ENCODE results near the gene RNF5. TPM values are rescaled to one million over a fixed set of nuclear protein-coding genes. Genes with fewer than 3 reads are reported as not detected.
"Not testable (repeated sequence)": the region's sequence is repeated elsewhere in the genome, so short reads cannot be mapped to it uniquely, and the experiment has no call there.

RNF5 gene
- total RNA-seq, 1 experiment from 2014 or later, result 82.3 TPM

DNA sequence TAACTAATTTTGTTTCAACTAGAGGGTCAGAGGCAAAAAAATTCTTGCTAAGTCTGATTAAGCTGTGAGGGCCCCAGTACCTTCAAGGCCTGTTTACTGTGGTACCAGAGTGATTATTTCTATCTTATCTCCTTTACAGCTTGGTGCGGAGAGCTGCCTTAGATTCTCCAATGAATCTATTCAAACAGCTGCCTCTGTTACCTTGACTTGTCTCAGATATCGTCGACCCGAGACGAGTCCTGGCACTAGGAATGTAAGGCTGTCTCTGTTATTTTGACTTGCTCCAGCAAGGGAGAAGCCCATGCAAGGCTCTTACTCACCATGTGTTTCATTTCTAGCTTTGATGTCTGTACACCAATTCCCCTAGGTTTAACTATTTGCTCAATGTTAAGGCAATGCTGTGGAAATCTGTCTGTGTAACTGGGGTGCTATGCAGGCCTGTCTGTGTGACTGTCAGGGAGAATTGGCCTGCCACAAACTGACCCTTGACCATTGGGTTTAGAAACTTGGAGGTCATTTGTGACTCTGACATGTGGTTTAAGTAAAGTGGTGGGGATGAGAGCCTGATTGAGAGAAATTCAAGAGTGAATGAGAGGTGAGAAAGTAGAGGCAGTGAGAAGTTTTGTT lies 37.7 kb upstream of the RNF5 start:
- intact Hi-C loops (cut with micrococcal nuclease; ENCODE audit: unreplicated experiment) (no loop called here), in situ Hi-C loops (cut with HindIII; ENCODE audit: low pct_unique_long_range_greater_than_20kb, low sequenced_read_pairs) (no loop called here)
- POLR2A ChIA-PET, result interaction anchor here (0.6 kb wide), 1 partner anchor 1136 kb away, joined by 8 read pairs; no protein-coding TSS in a partner anchor
- no peak overlapping the region for H3K4me3 ChIP-seq (ENCODE audit: low read depth in 2 of 2, low read length in 2 of 2)
- no peaks in the 10 kb centered on the region for H3K36me3 ChIP-seq (ENCODE audit: control insufficient read depth, insufficient read depth, low read length)
- DNase-seq (ENCODE audit: low read depth, low spot score) (no peak), ATAC-seq (no peak)
- H3K4me1 ChIP-seq (ENCODE audit: control insufficient read depth, insufficient read depth, low read length), result no peaks in the 10 kb centered on the region
- H3K9me3 ChIP-seq (ENCODE audit: control insufficient read depth, insufficient read depth, low read depth, low read length), result no peaks in the 10 kb centered on the region
- no peaks in the 10 kb centered on the region for H3K27me3 ChIP-seq (ENCODE audit: control insufficient read depth, insufficient read depth, low read length)
- no peak overlapping the region for H3K27ac ChIP-seq (ENCODE audit: low read length)
- CTCF ChIA-PET, result no interaction called here
- no TSS peak for BruUV-seq (replicated peaks)
- TF ChIP-seq POLR2AphosphoS5 (IDR thresholded peaks at IDR 0.05; ENCODE audit: low read depth, low read length) (no peak), SIN3A (IDR thresholded peaks at IDR 0.05; ENCODE audit: borderline replicate concordance, insufficient read depth, low read depth, low read length) (no peak), TCF7L2 (IDR thresholded peaks at IDR 0.05; ENCODE audit: low read depth, low read length) (no peak)
- TF ChIP-seq, protein P1, sequence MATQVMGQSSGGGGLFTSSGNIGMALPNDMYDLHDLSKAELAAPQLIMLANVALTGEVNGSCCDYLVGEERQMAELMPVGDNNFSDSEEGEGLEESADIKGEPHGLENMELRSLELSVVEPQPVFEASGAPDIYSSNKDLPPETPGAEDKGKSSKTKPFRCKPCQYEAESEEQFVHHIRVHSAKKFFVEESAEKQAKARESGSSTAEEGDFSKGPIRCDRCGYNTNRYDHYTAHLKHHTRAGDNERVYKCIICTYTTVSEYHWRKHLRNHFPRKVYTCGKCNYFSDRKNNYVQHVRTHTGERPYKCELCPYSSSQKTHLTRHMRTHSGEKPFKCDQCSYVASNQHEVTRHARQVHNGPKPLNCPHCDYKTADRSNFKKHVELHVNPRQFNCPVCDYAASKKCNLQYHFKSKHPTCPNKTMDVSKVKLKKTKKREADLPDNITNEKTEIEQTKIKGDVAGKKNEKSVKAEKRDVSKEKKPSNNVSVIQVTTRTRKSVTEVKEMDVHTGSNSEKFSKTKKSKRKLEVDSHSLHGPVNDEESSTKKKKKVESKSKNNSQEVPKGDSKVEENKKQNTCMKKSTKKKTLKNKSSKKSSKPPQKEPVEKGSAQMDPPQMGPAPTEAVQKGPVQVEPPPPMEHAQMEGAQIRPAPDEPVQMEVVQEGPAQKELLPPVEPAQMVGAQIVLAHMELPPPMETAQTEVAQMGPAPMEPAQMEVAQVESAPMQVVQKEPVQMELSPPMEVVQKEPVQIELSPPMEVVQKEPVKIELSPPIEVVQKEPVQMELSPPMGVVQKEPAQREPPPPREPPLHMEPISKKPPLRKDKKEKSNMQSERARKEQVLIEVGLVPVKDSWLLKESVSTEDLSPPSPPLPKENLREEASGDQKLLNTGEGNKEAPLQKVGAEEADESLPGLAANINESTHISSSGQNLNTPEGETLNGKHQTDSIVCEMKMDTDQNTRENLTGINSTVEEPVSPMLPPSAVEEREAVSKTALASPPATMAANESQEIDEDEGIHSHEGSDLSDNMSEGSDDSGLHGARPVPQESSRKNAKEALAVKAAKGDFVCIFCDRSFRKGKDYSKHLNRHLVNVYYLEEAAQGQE (IDR thresholded peaks at IDR 0.05; ENCODE audit: insufficient read depth in 1 of 2, low read depth in 2 of 2, low read length in 1 of 2), result no peak
- TF ChIP-seq, protein P2, sequence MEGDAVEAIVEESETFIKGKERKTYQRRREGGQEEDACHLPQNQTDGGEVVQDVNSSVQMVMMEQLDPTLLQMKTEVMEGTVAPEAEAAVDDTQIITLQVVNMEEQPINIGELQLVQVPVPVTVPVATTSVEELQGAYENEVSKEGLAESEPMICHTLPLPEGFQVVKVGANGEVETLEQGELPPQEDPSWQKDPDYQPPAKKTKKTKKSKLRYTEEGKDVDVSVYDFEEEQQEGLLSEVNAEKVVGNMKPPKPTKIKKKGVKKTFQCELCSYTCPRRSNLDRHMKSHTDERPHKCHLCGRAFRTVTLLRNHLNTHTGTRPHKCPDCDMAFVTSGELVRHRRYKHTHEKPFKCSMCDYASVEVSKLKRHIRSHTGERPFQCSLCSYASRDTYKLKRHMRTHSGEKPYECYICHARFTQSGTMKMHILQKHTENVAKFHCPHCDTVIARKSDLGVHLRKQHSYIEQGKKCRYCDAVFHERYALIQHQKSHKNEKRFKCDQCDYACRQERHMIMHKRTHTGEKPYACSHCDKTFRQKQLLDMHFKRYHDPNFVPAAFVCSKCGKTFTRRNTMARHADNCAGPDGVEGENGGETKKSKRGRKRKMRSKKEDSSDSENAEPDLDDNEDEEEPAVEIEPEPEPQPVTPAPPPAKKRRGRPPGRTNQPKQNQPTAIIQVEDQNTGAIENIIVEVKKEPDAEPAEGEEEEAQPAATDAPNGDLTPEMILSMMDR (IDR thresholded peaks at IDR 0.05), result no peak

DNA sequence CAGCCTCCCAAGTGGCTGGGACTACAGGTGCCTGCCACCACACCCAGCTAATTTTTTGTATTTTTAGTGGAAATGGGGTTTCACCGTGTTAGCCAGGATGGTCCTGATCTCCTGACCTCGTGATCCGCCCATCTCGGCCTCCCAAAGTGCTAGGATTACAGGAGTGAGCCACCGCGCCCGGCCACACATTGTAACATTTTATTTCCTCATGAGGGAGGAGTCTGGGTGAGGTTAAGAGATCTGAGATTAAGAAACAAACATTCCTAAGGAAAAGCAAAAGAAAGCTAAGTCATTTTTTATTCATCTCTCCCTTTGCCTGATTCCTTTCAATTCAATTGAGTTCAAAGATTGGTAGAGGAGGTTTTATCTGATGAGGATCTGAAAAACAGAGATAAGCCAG lies 34.0 kb upstream of the RNF5 start:
- H3K4me1 ChIP-seq (ENCODE audit: control insufficient read depth, insufficient read depth, low read length); H3K4me3 ChIP-seq (ENCODE audit: low read depth in 2 of 2, low read length in 2 of 2); H3K36me3 ChIP-seq (ENCODE audit: control insufficient read depth, insufficient read depth, low read length); DNase-seq (ENCODE audit: low read depth, low spot score); H3K9me3 ChIP-seq (ENCODE audit: control insufficient read depth, insufficient read depth, low read depth, low read length); ATAC-seq; POLR2A ChIA-PET; H3K27me3 ChIP-seq (ENCODE audit: control insufficient read depth, insufficient read depth, low read length); BruUV-seq (replicated peaks); intact Hi-C loops (cut with micrococcal nuclease; ENCODE audit: unreplicated experiment); in situ Hi-C loops (cut with HindIII; ENCODE audit: low pct_unique_long_range_greater_than_20kb, low sequenced_read_pairs); H3K27ac ChIP-seq (ENCODE audit: low read length): not testable (repeated sequence)
- CTCF ChIA-PET, result interaction anchor here (0.6 kb wide), 1 partner anchor 26 kb away, joined by 7 read pairs; no protein-coding TSS in a partner anchor

DNA sequence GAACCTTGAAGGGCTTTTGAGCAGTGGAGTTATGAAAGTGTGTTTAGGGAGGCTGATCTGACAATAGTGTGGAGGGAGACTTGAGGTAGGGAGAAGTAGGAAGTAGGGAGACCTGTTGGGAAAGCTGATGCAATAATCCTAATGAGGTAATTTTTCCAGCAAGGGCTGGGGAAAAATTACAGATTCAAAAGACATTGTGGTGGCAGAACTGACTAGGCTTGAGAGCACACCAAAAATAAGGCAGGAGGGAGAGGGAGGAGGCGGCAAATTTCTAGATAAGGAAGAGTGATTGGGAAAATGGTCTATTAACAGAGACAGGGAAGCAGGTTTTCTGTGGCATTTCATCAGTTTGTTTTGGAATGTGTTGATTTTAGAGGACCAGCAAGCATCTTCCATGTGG lies 31.9 kb upstream of the RNF5 start:
- CTCF ChIA-PET, result no interaction called here
- H3K27me3 ChIP-seq (ENCODE audit: control insufficient read depth, insufficient read depth, low read length), result no peaks in the 10 kb centered on the region
- H3K4me1 ChIP-seq (ENCODE audit: control insufficient read depth, insufficient read depth, low read length), result no peaks in the 10 kb centered on the region
- BruUV-seq (replicated peaks), result no TSS peak
- in situ Hi-C loops (cut with HindIII; ENCODE audit: low pct_unique_long_range_greater_than_20kb, low sequenced_read_pairs) (no loop called here), intact Hi-C loops (cut with micrococcal nuclease; ENCODE audit: unreplicated experiment) (no loop called here)
- no peak overlapping the region for H3K4me3 ChIP-seq (ENCODE audit: low read depth in 2 of 2, low read length in 2 of 2)
- peak overlapping the region; percentile 39; the same call in 1 of the 2 replicates for H3K27ac ChIP-seq (ENCODE audit: low read length)
- POLR2A ChIA-PET, result no interaction called here
- no peaks in the 10 kb centered on the region for H3K36me3 ChIP-seq (ENCODE audit: control insufficient read depth, insufficient read depth, low read length)
- H3K9me3 ChIP-seq (ENCODE audit: control insufficient read depth, insufficient read depth, low read depth, low read length), result no peaks in the 10 kb centered on the region
- TF ChIP-seq POLR2AphosphoS5 (IDR thresholded peaks at IDR 0.05; ENCODE audit: low read depth, low read length), result no peak
- TF ChIP-seq, protein P1 (IDR thresholded peaks at IDR 0.05; ENCODE audit: insufficient read depth in 1 of 2, low read depth in 2 of 2, low read length in 1 of 2), result no peak
- TF ChIP-seq, protein P2 (IDR thresholded peaks at IDR 0.05), result no peak
- TF ChIP-seq SIN3A (IDR thresholded peaks at IDR 0.05; ENCODE audit: borderline replicate concordance, insufficient read depth, low read depth, low read length), result no peak
- TF ChIP-seq TCF7L2 (IDR thresholded peaks at IDR 0.05; ENCODE audit: low read depth, low read length), result no peak
- ATAC-seq (no peak), DNase-seq (ENCODE audit: low read depth, low spot score) (no peak)

All from Panc1 (cell line).